ENCODE data around the gene CCDC88C. TPM values are rescaled to one million over a fixed set of nuclear protein-coding genes. Genes with fewer than 3 reads are reported as not detected.

The CCDC88C gene
- total and polyA plus RNA-seq, 2 donors (not counting 3 experiments of a cell fraction or from before 2014, with no cell fraction given) = 11.4 to 52.1 TPM

GRCh38 chr14:91385697-91386096 is 31.9 kb downstream of the CCDC88C start:
- Histone ChIP-seq H3K4me1 (ENCODE audit: control insufficient read depth, extremely low read depth, insufficient read depth, low read length) (no peaks in the 10 kb centered on the region), H2AFZ (ENCODE audit: low read depth, low read length) (no peak overlapping the region), H3K9me1 (replicated peaks; ENCODE audit: control insufficient read depth, extremely low read depth, insufficient read depth, low read length) (no peaks in the 10 kb centered on the region), H3K4me2 (ENCODE audit: insufficient read depth, low read length) (no peak overlapping the region), H3K36me3 (ENCODE audit: control insufficient read depth in 2 of 2, extremely low read depth in 1 of 2, insufficient read depth in 2 of 2, low read length in 2 of 2) (no peaks in the 10 kb centered on the region), H3K4me3 (replicated peaks in 1 of 3; ENCODE audit: insufficient read depth in 1 of 3, low read depth in 1 of 3, low read length in 3 of 3) (no peak overlapping the region), H4K20me1 (replicated peaks; ENCODE audit: control insufficient read depth, extremely low read depth, insufficient read depth, low read length) (no peaks in the 10 kb centered on the region), H3K79me2 (ENCODE audit: control insufficient read depth, insufficient read depth, low read length) (peaks cover 3% of the 10 kb centered on the region), H3K9me3 (replicated peaks; ENCODE audit: control insufficient read depth, insufficient read depth, low read length) (no peaks in the 10 kb centered on the region), H3K9ac (replicated peaks; ENCODE audit: extremely low read depth, insufficient read depth, low read length) (no peak overlapping the region), H3K27ac (ENCODE audit: insufficient read depth, low read depth, low read length) (no peak overlapping the region), H3K27me3 (ENCODE audit: control insufficient read depth in 2 of 2, insufficient read depth in 2 of 2, low read length in 2 of 2) (no peaks in the 10 kb centered on the region)
- intact Hi-C loops (cut with micrococcal nuclease) = no loop called here
- no TSS peak for BruUV-seq (replicated peaks)
- TF ChIP-seq JUN (IDR thresholded peaks at IDR 0.05; ENCODE audit: borderline replicate concordance, insufficient read depth, insufficient read length, low read depth) (no peak), POLR2A (IDR thresholded peaks at IDR 0.05; ENCODE audit: low read depth, low read length) (no peak), FOS (IDR thresholded peaks at IDR 0.05; ENCODE audit: borderline replicate concordance, insufficient read depth, low read length) (no peak)
- dilution Hi-C loops (cut with MboI; ENCODE audit: extremely low pct_ligation_motif_present, low sequenced_read_pairs) = no loop called here
- ChIA-PET POLR2A (no interaction called here), CTCF (interaction anchor here (2.7 kb wide), 1 partner anchor 13 kb away, joined by 8 read pairs; no protein-coding TSS in a partner anchor)
- DNase-seq (ENCODE audit: low read depth, low spot score) (no peak), FAIRE-seq (no peak)

GRCh38 chr14:91385224-91385623 is 32.4 kb downstream of the CCDC88C start:
- no TSS peak for BruUV-seq (replicated peaks)
- no peak for TF ChIP-seq MYC (IDR thresholded peaks at IDR 0.05; ENCODE audit: low read depth, low read length)
- TF ChIP-seq FOS (IDR thresholded peaks at IDR 0.05; ENCODE audit: borderline replicate concordance, insufficient read depth, low read length) = no peak
- no peak for TF ChIP-seq CTCF (IDR thresholded peaks at IDR 0.05; ENCODE audit: extremely low read depth in 1 of 2, insufficient read depth in 1 of 2, low read depth in 1 of 2, low read length in 2 of 2)
- TF ChIP-seq MAX (IDR thresholded peaks at IDR 0.05; ENCODE audit: insufficient read depth, insufficient read length) = no peak
- TF ChIP-seq EZH2 (IDR thresholded peaks at IDR 0.05; ENCODE audit: borderline replicate concordance, low read depth, low read length, severe bottlenecking) = no peak
- TF ChIP-seq POLR2A (IDR thresholded peaks at IDR 0.05; ENCODE audit: low read depth, low read length) = no peak
- TF ChIP-seq GATA2 (IDR thresholded peaks at IDR 0.05; ENCODE audit: insufficient read depth, insufficient read length, low read depth, low read length) = no peak
- no peak for TF ChIP-seq POLR2AphosphoS5 (IDR thresholded peaks at IDR 0.05; ENCODE audit: insufficient read depth, low read depth, low read length)
- TF ChIP-seq JUN (IDR thresholded peaks at IDR 0.05; ENCODE audit: borderline replicate concordance, insufficient read depth, insufficient read length, low read depth) = no peak
- no peaks in the 10 kb centered on the region for H3K9me3 ChIP-seq (replicated peaks; ENCODE audit: control insufficient read depth, insufficient read depth, low read length)
- H2AFZ ChIP-seq (ENCODE audit: low read depth, low read length) = no peak overlapping the region
- no peak overlapping the region for H3K27ac ChIP-seq (ENCODE audit: insufficient read depth, low read depth, low read length)
- H3K27me3 ChIP-seq (ENCODE audit: control insufficient read depth in 2 of 2, insufficient read depth in 2 of 2, low read length in 2 of 2) = no peaks in the 10 kb centered on the region
- CTCF ChIA-PET = interaction anchor here (2.7 kb wide), 1 partner anchor 13 kb away, joined by 8 read pairs; no protein-coding TSS in a partner anchor
- H3K36me3 ChIP-seq (ENCODE audit: control insufficient read depth in 2 of 2, extremely low read depth in 1 of 2, insufficient read depth in 2 of 2, low read length in 2 of 2) = no peaks in the 10 kb centered on the region
- dilution Hi-C loops (cut with MboI; ENCODE audit: extremely low pct_ligation_motif_present, low sequenced_read_pairs) = no loop called here
- no peaks in the 10 kb centered on the region for H3K9me1 ChIP-seq (replicated peaks; ENCODE audit: control insufficient read depth, extremely low read depth, insufficient read depth, low read length)
- intact Hi-C loops (cut with micrococcal nuclease) = no loop called here
- H3K79me2 ChIP-seq (ENCODE audit: control insufficient read depth, insufficient read depth, low read length) = peaks cover 3% of the 10 kb centered on the region
- no peak overlapping the region for H3K4me3 ChIP-seq (replicated peaks in 1 of 3; ENCODE audit: insufficient read depth in 1 of 3, low read depth in 1 of 3, low read length in 3 of 3)
- no peaks in the 10 kb centered on the region for H3K4me1 ChIP-seq (ENCODE audit: control insufficient read depth, extremely low read depth, insufficient read depth, low read length)
- H3K9ac ChIP-seq (replicated peaks; ENCODE audit: extremely low read depth, insufficient read depth, low read length) = no peak overlapping the region
- DNase-seq (ENCODE audit: low read depth, low spot score) = no peak
- no peaks in the 10 kb centered on the region for H4K20me1 ChIP-seq (replicated peaks; ENCODE audit: control insufficient read depth, extremely low read depth, insufficient read depth, low read length)
- no peak overlapping the region for H3K4me2 ChIP-seq (ENCODE audit: insufficient read depth, low read length)
- POLR2A ChIA-PET = no interaction called here
- no peak for FAIRE-seq

Data from endothelial cell of umbilical vein (primary cell).